Trophoblast cell (in vitro differentiated cells and primary cell): ENCODE measurements around the gene GREM2.
A peak's percentile ranks its signal among the peaks of the same experiment; 100 is the strongest.

Experiments used
- DNase-seq, 2 donors: peaks; one replicate each; pipeline ENCODE4 v3.0.0-alpha.2; 2016
- H2AFZ ChIP-seq: 2 replicates; pipeline ENCODE4 v1.6.1; 2013; ENCODE audit warnings: low read length, moderate library complexity, mild to moderate bottlenecking; ENCODE audit not compliant: insufficient read depth, poor library complexity
- H2AK5ac ChIP-seq: 2 replicates; pipeline ENCODE4 v1.6.1; 2013; ENCODE audit warnings: mild to moderate bottlenecking, low read length
- H2BK120ac ChIP-seq: 2 replicates; pipeline ENCODE4 v1.6.1; 2013; ENCODE audit warnings: low read length, mild to moderate bottlenecking, moderate library complexity; ENCODE audit not compliant: insufficient read depth, poor library complexity
- H2BK12ac ChIP-seq: 2 replicates; pipeline ENCODE4 v1.6.1; 2013; ENCODE audit warnings: mild to moderate bottlenecking, low read length, moderate library complexity
- H2BK5ac ChIP-seq: 2 replicates; pipeline ENCODE4 v1.6.1; 2013; ENCODE audit warnings: low read length, low read depth, moderate library complexity, mild to moderate bottlenecking; ENCODE audit not compliant: poor library complexity
- H3K14ac ChIP-seq: 2 replicates; pipeline ENCODE4 v1.6.1; 2013; ENCODE audit warnings: mild to moderate bottlenecking, low read length
- H3K18ac ChIP-seq: 2 replicates; pipeline ENCODE4 v1.6.1; 2013; ENCODE audit warnings: mild to moderate bottlenecking, low read length
- H3K23ac ChIP-seq: 2 replicates; pipeline ENCODE4 v1.6.1; 2013; ENCODE audit warnings: low read length
- H3K27ac ChIP-seq: 2 replicates; pipeline ENCODE4 v1.5.1; 2013; ENCODE audit warnings: low read depth, mild to moderate bottlenecking, inconsistent platforms, low read length, moderate library complexity
- H3K27me3 ChIP-seq: 2 replicates; pipeline ENCODE4 v1.6.1; 2013; ENCODE audit warnings: inconsistent platforms, mild to moderate bottlenecking, low read length, moderate library complexity; ENCODE audit not compliant: insufficient read depth
- H3K36me3 ChIP-seq, 2 experiments: 1 replicate in 1 of 2; 2 replicates in 1 of 2; pipeline ENCODE4 v1.6.1; 2013; ENCODE audit warnings: low read length in 2 of 2, mild to moderate bottlenecking in 2 of 2, moderate library complexity in 1 of 2; ENCODE audit not compliant: insufficient read depth in 2 of 2, control insufficient read depth in 1 of 2
- H3K4ac ChIP-seq: 2 replicates; pipeline ENCODE4 v1.6.1; 2013; ENCODE audit warnings: low read depth, mild to moderate bottlenecking, low read length, moderate library complexity
- H3K4me1 ChIP-seq, 2 experiments: 1 replicate in 1 of 2; 2 replicates in 1 of 2; pipeline ENCODE4 v1.6.1; 2013; ENCODE audit warnings: low read length in 2 of 2, mild to moderate bottlenecking in 2 of 2, moderate library complexity in 1 of 2; ENCODE audit not compliant: insufficient read depth in 2 of 2, control insufficient read depth in 1 of 2
- H3K4me2 ChIP-seq: 2 replicates; pipeline ENCODE4 v1.6.1; 2013; ENCODE audit warnings: inconsistent platforms, mild to moderate bottlenecking, low read length, moderate library complexity
- H3K4me3 ChIP-seq: 2 replicates; pipeline ENCODE4 v1.5.1; 2013; ENCODE audit warnings: mild to moderate bottlenecking, low read depth, low read length, inconsistent platforms
- H3K79me1 ChIP-seq: one replicate; pipeline ENCODE4 v1.6.1; 2013; ENCODE audit warnings: low read length
- H3K79me2 ChIP-seq: 2 replicates; pipeline ENCODE4 v1.6.1; 2013; ENCODE audit warnings: low read length, mild to moderate bottlenecking; ENCODE audit not compliant: control insufficient read depth, insufficient read depth, poor library complexity
- H3K9ac ChIP-seq: 2 replicates; pipeline ENCODE4 v1.6.1; 2013; ENCODE audit warnings: mild to moderate bottlenecking, low read length
- H3K9me3 ChIP-seq: 2 replicates; pipeline ENCODE4 v1.6.1; 2013; ENCODE audit warnings: low read depth, mild to moderate bottlenecking, control low read depth, inconsistent platforms, low read length; ENCODE audit not compliant: insufficient read depth
- H4K12ac ChIP-seq: 2 replicates; pipeline ENCODE4 v1.6.1; 2013; ENCODE audit warnings: low read depth, mild to moderate bottlenecking, low read length, moderate library complexity
- H4K8ac ChIP-seq: 2 replicates; pipeline ENCODE4 v1.6.1; 2013; ENCODE audit warnings: low read depth, mild to moderate bottlenecking, low read length, moderate library complexity
- H4K91ac ChIP-seq: one replicate; pipeline ENCODE4 v1.6.1; 2013; ENCODE audit warnings: low read depth, mild to moderate bottlenecking, low read length, moderate library complexity
- WGBS: extraction: QIAGEN DNeasy Blood & Tissue Kit; methylation state at CpG from one replicate; pipeline ENCODE4 v1.1.7; 2013; ENCODE audit warnings: missing lambda C conversion rate; ENCODE audit not compliant: insufficient read length, insufficient coverage; ENCODE audit errors: extremely low coverage; 5-methylcytosine and 5-hydroxymethylcytosine counted together

The GREM2 gene

GRCh38 chr1:240528591-240528990, 83.4 kb downstream of the GREM2 start:
- H3K27me3 ChIP-seq = no peaks in the 10 kb centered on the region
- H3K4me1 ChIP-seq = no peaks in the 10 kb centered on the region
- no peak overlapping the region for H4K8ac ChIP-seq
- H4K91ac ChIP-seq = no peak overlapping the region
- no peak overlapping the region for H3K4me2 ChIP-seq
- no peaks in the 10 kb centered on the region for H3K36me3 ChIP-seq
- no peak overlapping the region for H3K9ac ChIP-seq
- no peak overlapping the region for H3K27ac ChIP-seq
- H3K14ac ChIP-seq = no peak overlapping the region
- no peak overlapping the region for H2BK5ac ChIP-seq
- no peak overlapping the region for H3K18ac ChIP-seq
- H3K79me1 ChIP-seq = no peaks in the 10 kb centered on the region
- H3K79me2 ChIP-seq = no peaks in the 10 kb centered on the region
- no peak for DNase-seq
- H2BK12ac ChIP-seq = no peak overlapping the region
- no CpG with 5 or more reads among the region's 9 CpGs for WGBS
- no peak overlapping the region for H3K4me3 ChIP-seq
- no peak overlapping the region for H2AK5ac ChIP-seq
- no peak overlapping the region for H4K12ac ChIP-seq
- H3K9me3 ChIP-seq = no peaks in the 10 kb centered on the region
- no peak overlapping the region for H2BK120ac ChIP-seq
- no peak overlapping the region for H3K4ac ChIP-seq
- H2AFZ ChIP-seq = no peak overlapping the region
- no peak overlapping the region for H3K23ac ChIP-seq

- Histone ChIP-seq H3K14ac (no peak overlapping the region), H3K4me2 (no peak overlapping the region), H3K27ac (no peak overlapping the region), H3K79me1 (no peaks in the 10 kb centered on the region), H4K91ac (no peak overlapping the region), H3K23ac (no peak overlapping the region), H3K4me3 (no peak overlapping the region), H3K4me1 (no peaks in the 10 kb centered on the region), H3K27me3 (no peaks in the 10 kb centered on the region), H4K8ac (no peak overlapping the region), H3K9ac (no peak overlapping the region), H3K4ac (no peak overlapping the region), H3K79me2 (no peaks in the 10 kb centered on the region), H3K18ac (no peak overlapping the region), H2BK12ac (no peak overlapping the region), H2BK5ac (no peak overlapping the region), H2BK120ac (no peak overlapping the region), H4K12ac (no peak overlapping the region), H3K36me3 (no peaks in the 10 kb centered on the region), H2AK5ac (no peak overlapping the region), H2AFZ (no peak overlapping the region), H3K9me3 (no peaks in the 10 kb centered on the region)
- no CpG with 5 or more reads among the region's 1 CpG for WGBS
- DNase-seq = no peak
These were observed 84.9 kb downstream of the GREM2 start for GRCh38 chr1:240527086-240527485.

GRCh38 chr1:240526312-240526711, 85.6 kb downstream of the GREM2 start:
- Histone ChIP-seq H2AK5ac (no peak overlapping the region), H2BK120ac (no peak overlapping the region), H2BK5ac (no peak overlapping the region), H3K4ac (no peak overlapping the region), H3K23ac (no peak overlapping the region), H4K12ac (no peak overlapping the region), H3K18ac (no peak overlapping the region), H2BK12ac (no peak overlapping the region), H3K27me3 (no peaks in the 10 kb centered on the region), H4K8ac (no peak overlapping the region), H3K4me2 (no peak overlapping the region), H3K79me2 (no peaks in the 10 kb centered on the region), H3K14ac (no peak overlapping the region), H3K27ac (no peak overlapping the region), H3K4me3 (no peak overlapping the region), H3K79me1 (no peaks in the 10 kb centered on the region), H2AFZ (no peak overlapping the region), H3K9ac (no peak overlapping the region), H3K9me3 (no peaks in the 10 kb centered on the region), H3K4me1 (no peaks in the 10 kb centered on the region), H3K36me3 (peaks cover 0 to 2% of the 10 kb centered on the region in 2 experiments), H4K91ac (no peak overlapping the region)
- DNase-seq = no peak
- WGBS = no CpG with 5 or more reads among the region's 7 CpGs

GRCh38 chr1:240524356-240525069, 87.4 kb downstream of the GREM2 start:
- DNase-seq = no peak
- H3K79me1 ChIP-seq = no peaks in the 10 kb centered on the region
- H3K9me3 ChIP-seq = no peaks in the 10 kb centered on the region
- H4K91ac ChIP-seq = no peak overlapping the region
- no peak overlapping the region for H2BK120ac ChIP-seq
- WGBS = no CpG with 5 or more reads among the region's 4 CpGs
- no peak overlapping the region for H4K12ac ChIP-seq
- no peak overlapping the region for H2BK5ac ChIP-seq
- no peaks in the 10 kb centered on the region for H3K4me1 ChIP-seq
- H3K18ac ChIP-seq = no peak overlapping the region
- H4K8ac ChIP-seq = peak overlapping the region; percentile 31
- H3K9ac ChIP-seq = no peak overlapping the region
- H3K4me2 ChIP-seq = no peak overlapping the region
- no peak overlapping the region for H3K4ac ChIP-seq
- no peak overlapping the region for H3K14ac ChIP-seq
- H3K4me3 ChIP-seq = no peak overlapping the region
- no peak overlapping the region for H2AFZ ChIP-seq
- no peak overlapping the region for H3K23ac ChIP-seq
- no peaks in the 10 kb centered on the region for H3K27me3 ChIP-seq
- no peak overlapping the region for H3K27ac ChIP-seq
- no peaks in the 10 kb centered on the region for H3K79me2 ChIP-seq
- H3K36me3 ChIP-seq = peaks cover 0 to 2% of the 10 kb centered on the region in 2 experiments
- no peak overlapping the region for H2BK12ac ChIP-seq
- no peak overlapping the region for H2AK5ac ChIP-seq
